Measurements from ENCODE around the gene SBF2. TPM values are rescaled to one million over a fixed set of nuclear protein-coding genes. Genes with fewer than 3 reads are reported as not detected.

SBF2 gene
- total RNA-seq, 4 donors from 2014 or later = 42.3 to 106 (median 45.3) TPM

GRCh38 chr11:9956483-9956882, 337.5 kb downstream of the SBF2 start:
- Histone ChIP-seq H3K4me3 (no peak overlapping the region), H3K9me3 (no peaks in the 10 kb centered on the region), H3K27me3 (no peaks in the 10 kb centered on the region), H3K27ac (no peak overlapping the region), H3K4me1 (peaks cover 2% of the 10 kb centered on the region), H3K36me3 (peaks cover 20% of the 10 kb centered on the region)
- no peak for DNase-seq (ENCODE audit: low spot score in 2 of 2)
- no peak for TF ChIP-seq EP300 (IDR thresholded peaks at IDR 0.05)
- TF ChIP-seq POLR2AphosphoS5 (IDR thresholded peaks at IDR 0.05) = no peak
- no peak for TF ChIP-seq POLR2A (IDR thresholded peaks at IDR 0.05)
- TF ChIP-seq, protein P1, sequence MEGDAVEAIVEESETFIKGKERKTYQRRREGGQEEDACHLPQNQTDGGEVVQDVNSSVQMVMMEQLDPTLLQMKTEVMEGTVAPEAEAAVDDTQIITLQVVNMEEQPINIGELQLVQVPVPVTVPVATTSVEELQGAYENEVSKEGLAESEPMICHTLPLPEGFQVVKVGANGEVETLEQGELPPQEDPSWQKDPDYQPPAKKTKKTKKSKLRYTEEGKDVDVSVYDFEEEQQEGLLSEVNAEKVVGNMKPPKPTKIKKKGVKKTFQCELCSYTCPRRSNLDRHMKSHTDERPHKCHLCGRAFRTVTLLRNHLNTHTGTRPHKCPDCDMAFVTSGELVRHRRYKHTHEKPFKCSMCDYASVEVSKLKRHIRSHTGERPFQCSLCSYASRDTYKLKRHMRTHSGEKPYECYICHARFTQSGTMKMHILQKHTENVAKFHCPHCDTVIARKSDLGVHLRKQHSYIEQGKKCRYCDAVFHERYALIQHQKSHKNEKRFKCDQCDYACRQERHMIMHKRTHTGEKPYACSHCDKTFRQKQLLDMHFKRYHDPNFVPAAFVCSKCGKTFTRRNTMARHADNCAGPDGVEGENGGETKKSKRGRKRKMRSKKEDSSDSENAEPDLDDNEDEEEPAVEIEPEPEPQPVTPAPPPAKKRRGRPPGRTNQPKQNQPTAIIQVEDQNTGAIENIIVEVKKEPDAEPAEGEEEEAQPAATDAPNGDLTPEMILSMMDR (IDR thresholded peaks at IDR 0.05) = no peak
- 93% methylated on average over 2 of the region's 2 CpGs for WGBS

- WGBS = 100% methylated on average over 1 of the region's 1 CpG
- Histone ChIP-seq H3K9me3 (no peaks in the 10 kb centered on the region), H3K36me3 (peaks cover 13% of the 10 kb centered on the region), H3K4me1 (peaks cover 2% of the 10 kb centered on the region), H3K27ac (no peak overlapping the region), H3K27me3 (no peaks in the 10 kb centered on the region), H3K4me3 (no peak overlapping the region)
- no peak for DNase-seq (ENCODE audit: low spot score in 2 of 2)
- TF ChIP-seq EP300 (IDR thresholded peaks at IDR 0.05) (no peak), POLR2A (IDR thresholded peaks at IDR 0.05) (no peak), POLR2AphosphoS5 (IDR thresholded peaks at IDR 0.05) (no peak)
- TF ChIP-seq, protein P1 (IDR thresholded peaks at IDR 0.05) = no peak
These were observed 338.6 kb downstream of the SBF2 start for GRCh38 chr11:9955391-9955790.

GRCh38 chr11:9953994-9954626, 339.9 kb downstream of the SBF2 start:
- no peak for TF ChIP-seq POLR2AphosphoS5 (IDR thresholded peaks at IDR 0.05)
- TF ChIP-seq, protein P1 (IDR thresholded peaks at IDR 0.05) = no peak
- no peak for TF ChIP-seq POLR2A (IDR thresholded peaks at IDR 0.05)
- TF ChIP-seq EP300 (IDR thresholded peaks at IDR 0.05) = no peak
- Histone ChIP-seq H3K9me3 (no peaks in the 10 kb centered on the region), H3K4me3 (no peak overlapping the region), H3K27ac (no peak overlapping the region), H3K4me1 (peaks cover 2% of the 10 kb centered on the region), H3K36me3 (peaks cover 7% of the 10 kb centered on the region), H3K27me3 (no peaks in the 10 kb centered on the region)
- 63% methylated on average over 3 of the region's 3 CpGs for WGBS
- no peak for DNase-seq (ENCODE audit: low spot score in 2 of 2)

- H3K9me3 ChIP-seq = no peaks in the 10 kb centered on the region
- H3K36me3 ChIP-seq = no peaks in the 10 kb centered on the region
- no peak for DNase-seq (ENCODE audit: low spot score in 2 of 2)
- H3K27me3 ChIP-seq = no peaks in the 10 kb centered on the region
- WGBS = 92% methylated on average over 3 of the region's 3 CpGs
- peaks cover 2% of the 10 kb centered on the region for H3K4me1 ChIP-seq
- no peak overlapping the region for H3K4me3 ChIP-seq
- no peak for TF ChIP-seq POLR2AphosphoS5 (IDR thresholded peaks at IDR 0.05)
- TF ChIP-seq, protein P1 (IDR thresholded peaks at IDR 0.05) = no peak
- H3K27ac ChIP-seq = no peak overlapping the region
These were observed 341.4 kb downstream of the SBF2 start for GRCh38 chr11:9952511-9953196.

DNA sequence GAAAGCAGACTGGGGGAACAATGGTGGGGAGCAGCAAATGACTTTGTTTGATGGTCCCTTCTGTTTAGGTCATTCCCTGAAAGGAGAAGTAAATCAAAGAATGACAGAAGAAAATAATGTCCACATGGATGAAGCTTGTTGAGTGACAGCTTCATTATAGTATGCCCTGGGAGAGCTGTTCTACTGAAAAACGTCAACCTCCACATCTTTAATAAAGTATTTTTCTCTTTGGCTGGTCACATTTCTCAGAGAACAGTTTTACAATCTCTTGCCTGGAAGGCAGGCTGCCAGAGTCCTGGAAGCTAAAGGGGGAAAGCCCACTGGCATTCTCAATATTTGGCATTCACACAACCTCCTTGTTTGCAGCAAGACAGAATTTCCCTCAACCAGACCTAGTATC, 342.2 kb downstream of the SBF2 start:
- no peak overlapping the region for H3K27ac ChIP-seq
- no peaks in the 10 kb centered on the region for H3K27me3 ChIP-seq
- H3K9me3 ChIP-seq = no peaks in the 10 kb centered on the region
- H3K4me3 ChIP-seq = no peak overlapping the region
- WGBS = 25% methylated on average over 1 of the region's 1 CpG
- TF ChIP-seq EP300 (IDR thresholded peaks at IDR 0.05) (no peak), POLR2A (IDR thresholded peaks at IDR 0.05) (no peak), POLR2AphosphoS5 (IDR thresholded peaks at IDR 0.05) (no peak)
- TF ChIP-seq, protein P1 (IDR thresholded peaks at IDR 0.05) = no peak
- H3K4me1 ChIP-seq = peaks cover 2% of the 10 kb centered on the region
- no peak for DNase-seq (ENCODE audit: low spot score in 2 of 2)
- no peaks in the 10 kb centered on the region for H3K36me3 ChIP-seq
